Measurements from ENCODE around the gene IFI27.

- no peak for TF ChIP-seq POLR2A (IDR thresholded peaks at IDR 0.05; ENCODE audit: low read depth, low read length)
- TF ChIP-seq, protein P1, sequence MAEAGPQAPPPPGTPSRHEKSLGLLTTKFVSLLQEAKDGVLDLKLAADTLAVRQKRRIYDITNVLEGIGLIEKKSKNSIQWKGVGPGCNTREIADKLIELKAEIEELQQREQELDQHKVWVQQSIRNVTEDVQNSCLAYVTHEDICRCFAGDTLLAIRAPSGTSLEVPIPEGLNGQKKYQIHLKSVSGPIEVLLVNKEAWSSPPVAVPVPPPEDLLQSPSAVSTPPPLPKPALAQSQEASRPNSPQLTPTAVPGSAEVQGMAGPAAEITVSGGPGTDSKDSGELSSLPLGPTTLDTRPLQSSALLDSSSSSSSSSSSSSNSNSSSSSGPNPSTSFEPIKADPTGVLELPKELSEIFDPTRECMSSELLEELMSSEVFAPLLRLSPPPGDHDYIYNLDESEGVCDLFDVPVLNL (IDR thresholded peaks at IDR 0.05; ENCODE audit: low read depth, low read length) = no peak
- TF ChIP-seq, protein P2, sequence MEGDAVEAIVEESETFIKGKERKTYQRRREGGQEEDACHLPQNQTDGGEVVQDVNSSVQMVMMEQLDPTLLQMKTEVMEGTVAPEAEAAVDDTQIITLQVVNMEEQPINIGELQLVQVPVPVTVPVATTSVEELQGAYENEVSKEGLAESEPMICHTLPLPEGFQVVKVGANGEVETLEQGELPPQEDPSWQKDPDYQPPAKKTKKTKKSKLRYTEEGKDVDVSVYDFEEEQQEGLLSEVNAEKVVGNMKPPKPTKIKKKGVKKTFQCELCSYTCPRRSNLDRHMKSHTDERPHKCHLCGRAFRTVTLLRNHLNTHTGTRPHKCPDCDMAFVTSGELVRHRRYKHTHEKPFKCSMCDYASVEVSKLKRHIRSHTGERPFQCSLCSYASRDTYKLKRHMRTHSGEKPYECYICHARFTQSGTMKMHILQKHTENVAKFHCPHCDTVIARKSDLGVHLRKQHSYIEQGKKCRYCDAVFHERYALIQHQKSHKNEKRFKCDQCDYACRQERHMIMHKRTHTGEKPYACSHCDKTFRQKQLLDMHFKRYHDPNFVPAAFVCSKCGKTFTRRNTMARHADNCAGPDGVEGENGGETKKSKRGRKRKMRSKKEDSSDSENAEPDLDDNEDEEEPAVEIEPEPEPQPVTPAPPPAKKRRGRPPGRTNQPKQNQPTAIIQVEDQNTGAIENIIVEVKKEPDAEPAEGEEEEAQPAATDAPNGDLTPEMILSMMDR (IDR thresholded peaks at IDR 0.05 in 2 of 3, conservative IDR thresholded peaks at IDR 0.05 in 1 of 3; ENCODE audit: control insufficient read depth in 2 of 3, extremely low read depth in 1 of 3, insufficient read depth in 1 of 3, low read depth in 3 of 3, low read length in 3 of 3) = no peak
- TF ChIP-seq, protein P3, sequence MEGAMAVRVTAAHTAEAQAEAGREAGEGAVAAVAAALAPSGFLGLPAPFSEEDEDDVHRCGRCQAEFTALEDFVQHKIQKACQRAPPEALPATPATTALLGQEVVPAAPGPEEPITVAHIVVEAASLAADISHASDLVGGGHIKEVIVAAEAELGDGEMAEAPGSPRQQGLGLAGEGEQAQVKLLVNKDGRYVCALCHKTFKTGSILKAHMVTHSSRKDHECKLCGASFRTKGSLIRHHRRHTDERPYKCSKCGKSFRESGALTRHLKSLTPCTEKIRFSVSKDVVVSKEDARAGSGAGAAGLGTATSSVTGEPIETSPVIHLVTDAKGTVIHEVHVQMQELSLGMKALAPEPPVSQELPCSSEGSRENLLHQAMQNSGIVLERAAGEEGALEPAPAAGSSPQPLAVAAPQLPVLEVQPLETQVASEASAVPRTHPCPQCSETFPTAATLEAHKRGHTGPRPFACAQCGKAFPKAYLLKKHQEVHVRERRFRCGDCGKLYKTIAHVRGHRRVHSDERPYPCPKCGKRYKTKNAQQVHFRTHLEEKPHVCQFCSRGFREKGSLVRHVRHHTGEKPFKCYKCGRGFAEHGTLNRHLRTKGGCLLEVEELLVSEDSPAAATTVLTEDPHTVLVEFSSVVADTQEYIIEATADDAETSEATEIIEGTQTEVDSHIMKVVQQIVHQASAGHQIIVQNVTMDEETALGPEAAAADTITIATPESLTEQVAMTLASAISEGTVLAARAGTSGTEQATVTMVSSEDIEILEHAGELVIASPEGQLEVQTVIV (IDR thresholded peaks at IDR 0.05; ENCODE audit: borderline replicate concordance, partially characterized antibody) = no peak
Observed at GRCh38 chr14:94077823-94078222, 32.7 kb upstream of the IFI27 start.
